HL-60 (cell line): ENCODE measurements around the gene XPC.

Experiments used
- DNase-seq, 2 experiments: peaks; one replicate each; pipeline ENCODE4 v3.0.0-alpha.2; 2010 to 2020; ENCODE audit warnings: low read depth in 1 of 2, low spot score in 1 of 2
- H3K27ac ChIP-seq: fragments of 250-450 bp; sonication (Bioruptor Pico); replicated peaks from 2 replicates; pipeline ENCODE4 v1.5.1; 2020; ENCODE audit warnings: mild to moderate bottlenecking, moderate library complexity
- H3K27me3 ChIP-seq: fragments of 250-450 bp; sonication (Bioruptor Pico); 2 replicates; pipeline ENCODE4 v1.5.1; 2021; ENCODE audit warnings: mild to moderate bottlenecking, moderate library complexity; ENCODE audit not compliant: insufficient read depth, poor library complexity, severe bottlenecking
- H3K4me3 ChIP-seq: replicated peaks from 2 replicates; pipeline ENCODE4 v1.5.1; 2011; ENCODE audit warnings: mild to moderate bottlenecking, control low read depth, low read length; ENCODE audit not compliant: insufficient read depth
- GABPA ChIP-seq: IDR thresholded peaks from 2 replicates; pipeline ENCODE4 v1.6.1; 2012; ENCODE audit warnings: low read depth
- POLR2AphosphoS5 ChIP-seq: IDR thresholded peaks from 2 replicates; pipeline ENCODE4 v1.6.1; 2012; ENCODE audit warnings: low read depth
- SPI1 ChIP-seq: IDR thresholded peaks from 2 replicates; pipeline ENCODE4 v1.6.1; 2012; ENCODE audit warnings: low read depth, mild to moderate bottlenecking, borderline replicate concordance
- TF ChIP-seq, protein P1 (sequence below): IDR thresholded peaks from one replicate; pipeline ENCODE4 v1.5.1; 2011; ENCODE audit warnings: low read length, control low read depth, inconsistent platforms; ENCODE audit not compliant: insufficient read depth
- TF ChIP-seq, protein P2 (sequence below): IDR thresholded peaks from 2 replicates; pipeline ENCODE4 v1.6.1; 2012; ENCODE audit warnings: low read depth; ENCODE audit not compliant: insufficient replicate concordance

XPC gene

GRCh38 chr3:14152233-14152962, 26.0 kb downstream of the XPC start:
- H3K4me3 ChIP-seq = no peak overlapping the region
- H3K27me3 ChIP-seq = no peaks in the 10 kb centered on the region
- no peak overlapping the region for H3K27ac ChIP-seq
- peak in 1 of 2 experiments; percentile 16 for DNase-seq
- TF ChIP-seq POLR2AphosphoS5 = no peak
- TF ChIP-seq SPI1 = no peak
- no peak for TF ChIP-seq GABPA
- TF ChIP-seq, protein P1, sequence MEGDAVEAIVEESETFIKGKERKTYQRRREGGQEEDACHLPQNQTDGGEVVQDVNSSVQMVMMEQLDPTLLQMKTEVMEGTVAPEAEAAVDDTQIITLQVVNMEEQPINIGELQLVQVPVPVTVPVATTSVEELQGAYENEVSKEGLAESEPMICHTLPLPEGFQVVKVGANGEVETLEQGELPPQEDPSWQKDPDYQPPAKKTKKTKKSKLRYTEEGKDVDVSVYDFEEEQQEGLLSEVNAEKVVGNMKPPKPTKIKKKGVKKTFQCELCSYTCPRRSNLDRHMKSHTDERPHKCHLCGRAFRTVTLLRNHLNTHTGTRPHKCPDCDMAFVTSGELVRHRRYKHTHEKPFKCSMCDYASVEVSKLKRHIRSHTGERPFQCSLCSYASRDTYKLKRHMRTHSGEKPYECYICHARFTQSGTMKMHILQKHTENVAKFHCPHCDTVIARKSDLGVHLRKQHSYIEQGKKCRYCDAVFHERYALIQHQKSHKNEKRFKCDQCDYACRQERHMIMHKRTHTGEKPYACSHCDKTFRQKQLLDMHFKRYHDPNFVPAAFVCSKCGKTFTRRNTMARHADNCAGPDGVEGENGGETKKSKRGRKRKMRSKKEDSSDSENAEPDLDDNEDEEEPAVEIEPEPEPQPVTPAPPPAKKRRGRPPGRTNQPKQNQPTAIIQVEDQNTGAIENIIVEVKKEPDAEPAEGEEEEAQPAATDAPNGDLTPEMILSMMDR = peak; percentile 21

DNA sequence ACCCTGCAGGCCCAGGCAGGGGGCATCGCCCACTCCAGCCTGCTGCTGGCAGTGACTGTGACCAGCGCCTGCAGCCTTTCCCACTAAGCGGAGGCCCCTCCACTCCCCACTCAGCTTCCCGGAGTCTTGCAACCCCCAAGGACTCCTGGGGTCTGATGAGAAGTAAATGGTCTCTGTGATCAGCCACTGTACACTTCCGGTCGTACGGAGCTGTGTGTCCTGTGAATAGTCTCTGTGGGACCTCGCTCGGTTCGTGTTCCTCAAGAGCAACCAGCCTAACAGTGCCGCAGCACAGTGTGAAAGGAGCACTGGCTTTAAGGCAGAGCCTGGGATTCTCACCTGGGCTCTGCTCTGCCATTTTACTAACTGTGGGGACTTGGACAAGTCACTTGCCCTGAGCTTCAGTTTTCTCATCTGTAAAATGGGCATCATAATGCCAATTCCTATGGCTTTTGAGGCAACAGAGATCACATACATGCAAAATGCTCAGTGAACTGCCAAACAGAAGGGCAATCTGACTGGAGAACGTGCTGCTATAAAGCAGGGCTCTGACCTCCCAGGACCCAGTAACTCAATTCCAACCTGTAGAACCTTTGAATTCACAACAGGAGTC, 26.8 kb downstream of the XPC start:
- TF ChIP-seq, protein P1 = no peak
- TF ChIP-seq SPI1 = no peak
- TF ChIP-seq POLR2AphosphoS5 = no peak
- TF ChIP-seq GABPA = no peak
- TF ChIP-seq, protein P2, sequence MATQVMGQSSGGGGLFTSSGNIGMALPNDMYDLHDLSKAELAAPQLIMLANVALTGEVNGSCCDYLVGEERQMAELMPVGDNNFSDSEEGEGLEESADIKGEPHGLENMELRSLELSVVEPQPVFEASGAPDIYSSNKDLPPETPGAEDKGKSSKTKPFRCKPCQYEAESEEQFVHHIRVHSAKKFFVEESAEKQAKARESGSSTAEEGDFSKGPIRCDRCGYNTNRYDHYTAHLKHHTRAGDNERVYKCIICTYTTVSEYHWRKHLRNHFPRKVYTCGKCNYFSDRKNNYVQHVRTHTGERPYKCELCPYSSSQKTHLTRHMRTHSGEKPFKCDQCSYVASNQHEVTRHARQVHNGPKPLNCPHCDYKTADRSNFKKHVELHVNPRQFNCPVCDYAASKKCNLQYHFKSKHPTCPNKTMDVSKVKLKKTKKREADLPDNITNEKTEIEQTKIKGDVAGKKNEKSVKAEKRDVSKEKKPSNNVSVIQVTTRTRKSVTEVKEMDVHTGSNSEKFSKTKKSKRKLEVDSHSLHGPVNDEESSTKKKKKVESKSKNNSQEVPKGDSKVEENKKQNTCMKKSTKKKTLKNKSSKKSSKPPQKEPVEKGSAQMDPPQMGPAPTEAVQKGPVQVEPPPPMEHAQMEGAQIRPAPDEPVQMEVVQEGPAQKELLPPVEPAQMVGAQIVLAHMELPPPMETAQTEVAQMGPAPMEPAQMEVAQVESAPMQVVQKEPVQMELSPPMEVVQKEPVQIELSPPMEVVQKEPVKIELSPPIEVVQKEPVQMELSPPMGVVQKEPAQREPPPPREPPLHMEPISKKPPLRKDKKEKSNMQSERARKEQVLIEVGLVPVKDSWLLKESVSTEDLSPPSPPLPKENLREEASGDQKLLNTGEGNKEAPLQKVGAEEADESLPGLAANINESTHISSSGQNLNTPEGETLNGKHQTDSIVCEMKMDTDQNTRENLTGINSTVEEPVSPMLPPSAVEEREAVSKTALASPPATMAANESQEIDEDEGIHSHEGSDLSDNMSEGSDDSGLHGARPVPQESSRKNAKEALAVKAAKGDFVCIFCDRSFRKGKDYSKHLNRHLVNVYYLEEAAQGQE = no peak
- H3K4me3 ChIP-seq = no peak overlapping the region
- no peaks in the 10 kb centered on the region for H3K27me3 ChIP-seq
- no peak for DNase-seq
- no peak overlapping the region for H3K27ac ChIP-seq

DNA sequence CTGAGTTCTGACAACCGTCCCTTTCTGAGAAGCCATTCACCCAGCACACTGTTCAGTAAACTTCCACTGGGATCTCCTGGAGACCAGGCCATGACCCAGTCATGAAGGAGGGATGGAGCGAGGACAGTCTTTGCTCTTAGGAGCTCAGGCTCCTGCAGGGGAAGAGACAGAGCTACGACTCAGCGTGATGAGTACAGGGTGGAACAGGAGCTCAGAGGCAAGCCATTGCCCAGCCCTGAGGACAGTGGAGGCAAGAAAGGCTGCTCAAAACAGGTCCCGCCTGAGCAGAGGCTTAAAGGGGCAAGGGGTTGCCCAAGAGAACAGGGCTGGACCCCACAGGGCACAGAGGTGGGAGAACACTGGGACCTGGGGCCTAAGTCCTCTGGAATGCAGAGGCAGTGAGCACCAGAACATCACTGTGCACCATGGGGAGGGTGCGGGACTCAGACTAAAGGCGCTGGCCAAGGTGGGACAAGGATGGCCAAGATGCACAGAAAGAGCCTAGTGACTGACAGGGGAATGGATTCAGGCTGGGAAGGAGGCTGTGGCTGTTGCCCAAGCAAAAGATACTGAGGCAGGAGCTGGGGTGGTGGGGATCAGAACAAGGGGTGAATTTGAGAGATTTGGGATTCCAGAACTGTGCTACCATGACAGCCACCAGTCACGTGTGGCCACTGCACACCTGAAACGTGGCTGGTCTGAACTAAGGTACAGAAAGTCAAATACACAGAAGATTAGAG, 27.7 kb downstream of the XPC start:
- Histone ChIP-seq H3K27ac (no peak overlapping the region), H3K27me3 (no peaks in the 10 kb centered on the region), H3K4me3 (no peak overlapping the region)
- no peak for DNase-seq
- TF ChIP-seq GABPA (no peak), SPI1 (no peak), POLR2AphosphoS5 (no peak)
- TF ChIP-seq, protein P1 = no peak
- TF ChIP-seq, protein P2 = no peak
